ENCODE measurements around the gene PCDH15.

Gene PCDH15

DNA sequence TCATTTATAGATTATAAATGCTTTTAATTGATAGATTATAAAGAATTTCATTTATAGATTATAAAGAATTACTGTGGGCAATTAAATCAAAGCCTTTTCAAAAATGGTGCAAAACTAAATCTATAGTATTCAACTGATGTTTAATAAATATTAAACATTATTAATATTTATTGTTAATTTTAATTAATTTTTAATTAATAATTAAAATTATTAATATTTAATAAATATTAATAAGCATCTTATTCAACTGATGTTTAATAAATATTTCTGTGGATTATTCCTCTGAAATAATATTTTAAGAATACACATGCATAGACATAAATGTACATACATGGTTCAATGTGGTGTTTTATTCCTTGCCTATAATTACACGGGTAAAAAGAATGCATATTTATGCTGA is 346.8 kb downstream of the PCDH15 start:
- DNase-seq (ENCODE audit: low read depth), result no peak
- TF ChIP-seq, protein P1, sequence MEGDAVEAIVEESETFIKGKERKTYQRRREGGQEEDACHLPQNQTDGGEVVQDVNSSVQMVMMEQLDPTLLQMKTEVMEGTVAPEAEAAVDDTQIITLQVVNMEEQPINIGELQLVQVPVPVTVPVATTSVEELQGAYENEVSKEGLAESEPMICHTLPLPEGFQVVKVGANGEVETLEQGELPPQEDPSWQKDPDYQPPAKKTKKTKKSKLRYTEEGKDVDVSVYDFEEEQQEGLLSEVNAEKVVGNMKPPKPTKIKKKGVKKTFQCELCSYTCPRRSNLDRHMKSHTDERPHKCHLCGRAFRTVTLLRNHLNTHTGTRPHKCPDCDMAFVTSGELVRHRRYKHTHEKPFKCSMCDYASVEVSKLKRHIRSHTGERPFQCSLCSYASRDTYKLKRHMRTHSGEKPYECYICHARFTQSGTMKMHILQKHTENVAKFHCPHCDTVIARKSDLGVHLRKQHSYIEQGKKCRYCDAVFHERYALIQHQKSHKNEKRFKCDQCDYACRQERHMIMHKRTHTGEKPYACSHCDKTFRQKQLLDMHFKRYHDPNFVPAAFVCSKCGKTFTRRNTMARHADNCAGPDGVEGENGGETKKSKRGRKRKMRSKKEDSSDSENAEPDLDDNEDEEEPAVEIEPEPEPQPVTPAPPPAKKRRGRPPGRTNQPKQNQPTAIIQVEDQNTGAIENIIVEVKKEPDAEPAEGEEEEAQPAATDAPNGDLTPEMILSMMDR (conservative IDR thresholded peaks at IDR 0.05; ENCODE audit: low read depth, low read length), result no peak
- H3K4me3 ChIP-seq (ENCODE audit: low read depth, low read length), result no peak overlapping the region

DNA sequence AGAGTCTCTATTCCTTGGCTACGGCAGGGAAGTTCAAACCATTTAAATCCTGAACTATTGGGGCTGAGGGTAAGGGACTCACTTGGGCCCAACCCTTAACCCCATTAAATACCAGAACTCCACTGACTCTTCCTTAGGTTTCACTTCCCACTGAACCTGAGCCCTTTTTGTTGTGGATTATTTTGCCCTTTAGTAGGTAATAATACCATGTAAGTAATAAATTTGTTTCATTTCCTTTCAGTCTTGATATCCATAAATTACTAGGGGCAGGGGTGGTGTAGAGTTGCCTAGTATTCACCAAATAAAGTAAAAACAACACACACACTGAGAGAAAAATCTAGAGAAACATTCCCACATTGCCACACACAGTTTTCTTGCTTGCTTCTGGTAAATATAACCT is 352.0 kb downstream of the PCDH15 start:
- TF ChIP-seq, protein P1 (conservative IDR thresholded peaks at IDR 0.05; ENCODE audit: low read depth, low read length), result no peak
- DNase-seq (ENCODE audit: low read depth), result no peak
- no peak overlapping the region for H3K4me3 ChIP-seq (ENCODE audit: low read depth, low read length)

DNA sequence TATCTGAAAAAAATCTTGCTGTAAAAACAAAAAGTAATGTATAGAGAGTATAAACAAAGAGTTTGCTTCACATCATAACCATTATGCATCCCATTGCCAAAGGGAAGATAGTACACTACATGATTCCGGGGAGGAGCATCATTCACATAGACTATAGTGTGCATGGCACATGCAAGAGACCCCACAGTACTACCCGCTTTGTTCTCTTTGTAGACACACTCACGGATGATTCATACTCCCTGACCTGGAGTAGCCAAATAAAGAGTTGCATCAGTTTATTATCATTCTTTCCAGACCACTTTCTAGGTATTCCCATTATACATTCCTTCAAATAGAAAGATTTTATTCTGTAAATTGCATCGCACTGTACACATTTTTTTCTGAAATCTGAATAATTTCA is 356.9 kb downstream of the PCDH15 start:
- no peak for DNase-seq (ENCODE audit: low read depth)
- TF ChIP-seq, protein P1 (conservative IDR thresholded peaks at IDR 0.05; ENCODE audit: low read depth, low read length), result no peak
- H3K4me3 ChIP-seq (ENCODE audit: low read depth, low read length), result no peak overlapping the region

DNA sequence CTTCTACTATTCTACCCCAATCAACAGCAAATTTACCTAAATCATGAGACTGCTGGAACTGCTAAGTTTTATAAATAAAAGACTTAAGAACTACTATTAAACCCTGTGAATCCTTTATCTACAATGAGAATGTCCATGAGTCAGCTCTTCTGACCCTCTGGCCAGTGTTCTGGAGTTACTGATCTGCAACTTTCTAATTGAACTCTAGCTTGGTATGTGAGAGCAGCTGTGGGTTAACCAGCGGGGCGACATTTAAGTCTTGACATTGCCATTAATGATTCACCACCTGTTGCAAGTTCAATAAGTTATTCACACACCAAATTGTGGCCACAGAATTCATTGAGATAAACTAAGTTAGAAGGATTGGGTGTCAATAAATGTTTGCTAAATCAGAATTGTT is 359.8 kb downstream of the PCDH15 start:
- no peak overlapping the region for H3K4me3 ChIP-seq (ENCODE audit: low read depth, low read length)
- TF ChIP-seq, protein P1 (conservative IDR thresholded peaks at IDR 0.05; ENCODE audit: low read depth, low read length), result no peak
- peak; percentile 0 for DNase-seq (ENCODE audit: low read depth)

DNA sequence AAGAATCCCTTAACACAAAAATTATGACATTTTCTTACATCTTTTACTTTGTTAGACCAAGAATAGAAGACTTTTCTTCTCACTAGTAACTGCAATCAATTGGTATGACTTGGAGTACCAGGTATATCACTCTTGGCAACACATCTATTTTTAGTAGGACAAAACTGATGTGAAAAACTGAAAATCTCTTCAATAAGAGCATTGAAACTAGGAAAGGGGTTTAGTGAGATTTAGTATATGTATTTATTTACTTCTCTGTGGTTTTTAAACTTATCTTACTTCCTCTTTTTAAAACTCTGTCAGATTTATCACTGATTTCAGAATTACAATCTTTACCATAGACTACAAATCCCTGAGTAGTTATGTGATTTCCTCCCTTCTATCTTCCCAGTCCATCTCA is 366.2 kb downstream of the PCDH15 start:
- DNase-seq (ENCODE audit: low read depth), result no peak
- TF ChIP-seq, protein P1 (conservative IDR thresholded peaks at IDR 0.05; ENCODE audit: low read depth, low read length), result no peak
- H3K4me3 ChIP-seq (ENCODE audit: low read depth, low read length), result no peak overlapping the region

DNA sequence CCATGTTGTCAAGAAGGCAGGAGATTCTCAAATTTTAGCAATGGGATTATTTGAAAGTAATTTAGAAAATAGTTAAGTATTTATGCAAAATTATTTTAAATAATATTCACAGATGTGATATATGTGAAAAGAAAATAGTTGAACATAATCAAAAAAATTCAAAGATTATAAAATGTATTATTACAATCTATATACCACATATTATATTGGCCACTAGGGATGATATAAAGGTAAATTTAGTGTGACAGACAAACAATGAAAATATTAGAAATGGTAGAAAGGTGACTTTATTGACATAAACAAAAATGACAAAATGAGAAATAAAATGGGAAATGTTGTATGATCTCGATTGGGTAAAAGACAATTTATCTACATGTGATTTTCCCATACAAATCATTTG is 385.5 kb downstream of the PCDH15 start:
- no peak overlapping the region for H3K4me3 ChIP-seq (ENCODE audit: low read depth, low read length)
- TF ChIP-seq, protein P1 (conservative IDR thresholded peaks at IDR 0.05; ENCODE audit: low read depth, low read length), result no peak
- DNase-seq (ENCODE audit: low read depth), result no peak

DNA sequence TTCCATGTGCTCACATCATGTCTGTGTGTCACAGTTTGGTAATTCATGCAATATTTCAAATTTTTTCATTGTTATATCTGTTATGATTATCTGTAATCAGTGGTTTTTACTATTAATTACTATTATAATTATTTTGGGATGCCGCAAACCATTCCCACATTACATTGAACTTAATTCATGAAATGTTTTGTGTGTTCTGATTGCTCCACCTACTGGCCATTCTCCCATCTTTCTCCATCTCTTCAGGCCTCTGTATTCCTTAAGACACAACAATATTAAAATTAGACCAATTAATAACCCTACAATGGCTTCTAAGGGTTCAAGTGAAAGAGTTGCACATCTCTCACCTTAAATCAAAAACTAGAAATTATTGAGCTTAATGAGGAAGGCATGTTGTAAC is 398.5 kb downstream of the PCDH15 start:
- TF ChIP-seq, protein P1 (conservative IDR thresholded peaks at IDR 0.05; ENCODE audit: low read depth, low read length), result peak; percentile 44
- DNase-seq (ENCODE audit: low read depth), result peak; percentile 52
- no peak overlapping the region for H3K4me3 ChIP-seq (ENCODE audit: low read depth, low read length)
